Measurements from ENCODE around the gene PARVB. TPM values are rescaled to one million over a fixed set of nuclear protein-coding genes. Genes with fewer than 3 reads are reported as not detected.

PARVB gene
- total RNA-seq, 2 donors from 2014 or later: 4.5 to 11.4 TPM

DNA sequence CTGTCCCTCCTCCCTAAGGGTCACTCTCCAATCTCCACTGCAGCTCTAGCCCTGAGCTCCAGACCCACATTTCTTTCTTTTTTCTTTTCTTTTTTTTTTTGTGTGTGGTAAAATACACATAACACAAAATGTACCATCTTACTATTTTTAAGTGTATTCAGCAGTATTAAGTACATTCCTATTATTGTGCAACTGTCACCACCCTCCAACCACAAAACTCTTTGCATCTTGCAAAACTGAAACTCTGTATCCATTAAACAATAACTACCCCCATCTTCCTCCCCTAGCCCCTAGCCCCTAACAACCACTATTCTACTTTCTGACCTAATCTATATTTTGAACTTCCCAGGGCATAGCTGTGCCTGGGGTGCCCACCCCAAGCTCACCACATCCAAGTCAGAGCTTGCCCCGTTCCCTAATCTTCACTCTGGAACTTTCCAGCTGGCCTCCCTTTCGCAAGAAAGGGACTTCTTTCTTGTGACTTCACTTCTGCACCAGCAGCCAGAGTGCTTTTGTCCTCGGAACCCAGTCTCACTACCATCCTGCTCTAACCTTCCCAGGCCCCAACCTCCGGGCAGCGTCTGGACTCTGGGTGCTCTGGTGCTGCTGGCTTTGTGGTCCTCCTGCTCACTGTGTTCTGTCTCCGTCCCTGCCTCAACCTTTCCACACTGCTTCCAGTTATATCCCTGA is 187.3 kb downstream of the PARVB start:
- Histone ChIP-seq H3K9me3 (no peaks in the 10 kb centered on the region), H3K9ac (ENCODE audit: low read depth in 2 of 2, low read length in 2 of 2) (no peak overlapping the region), H3K27ac (no peak overlapping the region), H3K4me1 (no peaks in the 10 kb centered on the region), H3K36me3 (no peaks in the 10 kb centered on the region), H3K27me3 (no peaks in the 10 kb centered on the region), H3K4me3 (no peak overlapping the region)
- TF ChIP-seq, protein P1, sequence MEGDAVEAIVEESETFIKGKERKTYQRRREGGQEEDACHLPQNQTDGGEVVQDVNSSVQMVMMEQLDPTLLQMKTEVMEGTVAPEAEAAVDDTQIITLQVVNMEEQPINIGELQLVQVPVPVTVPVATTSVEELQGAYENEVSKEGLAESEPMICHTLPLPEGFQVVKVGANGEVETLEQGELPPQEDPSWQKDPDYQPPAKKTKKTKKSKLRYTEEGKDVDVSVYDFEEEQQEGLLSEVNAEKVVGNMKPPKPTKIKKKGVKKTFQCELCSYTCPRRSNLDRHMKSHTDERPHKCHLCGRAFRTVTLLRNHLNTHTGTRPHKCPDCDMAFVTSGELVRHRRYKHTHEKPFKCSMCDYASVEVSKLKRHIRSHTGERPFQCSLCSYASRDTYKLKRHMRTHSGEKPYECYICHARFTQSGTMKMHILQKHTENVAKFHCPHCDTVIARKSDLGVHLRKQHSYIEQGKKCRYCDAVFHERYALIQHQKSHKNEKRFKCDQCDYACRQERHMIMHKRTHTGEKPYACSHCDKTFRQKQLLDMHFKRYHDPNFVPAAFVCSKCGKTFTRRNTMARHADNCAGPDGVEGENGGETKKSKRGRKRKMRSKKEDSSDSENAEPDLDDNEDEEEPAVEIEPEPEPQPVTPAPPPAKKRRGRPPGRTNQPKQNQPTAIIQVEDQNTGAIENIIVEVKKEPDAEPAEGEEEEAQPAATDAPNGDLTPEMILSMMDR (IDR thresholded peaks at IDR 0.05): no peak
- intact Hi-C loops (cut with DNase I): no loop called here
- no peak for DNase-seq

DNA sequence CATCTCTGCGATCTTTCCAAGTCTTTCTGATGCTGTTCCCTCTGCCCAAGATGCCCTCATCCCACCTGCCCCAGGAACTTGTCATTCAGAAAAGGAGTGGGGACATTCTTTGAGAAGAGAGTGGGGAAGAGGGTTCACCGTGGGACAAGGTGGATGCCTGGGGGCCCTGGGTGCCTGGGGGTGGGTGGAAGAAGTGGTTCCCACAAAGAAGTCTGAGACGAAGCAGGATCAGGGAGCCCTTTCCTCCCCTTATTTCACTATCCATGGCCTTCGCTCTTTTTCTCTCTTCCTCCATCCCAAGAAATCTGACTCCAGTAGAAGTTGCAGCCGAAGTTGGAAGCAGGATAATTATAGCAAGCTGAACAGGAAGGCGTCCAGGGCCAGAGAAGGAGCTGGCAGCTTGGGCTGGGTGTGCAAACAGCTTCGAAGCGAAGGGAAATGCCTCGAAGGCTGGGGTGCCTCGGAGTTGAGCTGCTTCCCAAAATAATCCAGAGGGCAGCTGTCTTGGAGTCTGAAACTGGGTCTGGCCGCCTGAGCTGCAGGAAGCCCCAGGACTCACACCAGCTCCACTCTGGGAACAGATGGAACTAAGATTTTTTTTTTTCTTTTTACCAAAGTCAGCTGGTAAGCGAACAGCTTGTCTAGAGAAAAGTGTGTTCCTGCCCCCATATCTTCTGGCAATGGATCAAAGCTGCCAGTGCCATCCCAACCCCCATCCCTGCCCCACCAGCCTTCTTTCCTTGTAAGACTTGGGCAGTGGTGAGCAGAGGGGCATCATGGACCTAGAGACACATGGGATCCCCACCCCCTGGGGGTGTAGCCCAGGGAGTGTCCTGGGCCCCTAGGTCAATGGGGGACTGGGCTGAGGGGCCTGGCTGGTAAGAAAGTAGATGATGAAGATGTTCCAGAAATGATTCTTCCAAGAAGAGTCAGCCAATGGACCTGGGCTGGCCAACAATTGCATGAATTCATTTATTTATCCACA is 188.1 kb downstream of the PARVB start:
- no peak for DNase-seq
- Histone ChIP-seq H3K4me1 (no peaks in the 10 kb centered on the region), H3K27ac (no peak overlapping the region), H3K27me3 (no peaks in the 10 kb centered on the region), H3K36me3 (no peaks in the 10 kb centered on the region), H3K4me3 (no peak overlapping the region), H3K9ac (ENCODE audit: low read depth in 2 of 2, low read length in 2 of 2) (no peak overlapping the region), H3K9me3 (no peaks in the 10 kb centered on the region)
- intact Hi-C loops (cut with DNase I): no loop called here
- TF ChIP-seq, protein P1 (IDR thresholded peaks at IDR 0.05): no peak

DNA sequence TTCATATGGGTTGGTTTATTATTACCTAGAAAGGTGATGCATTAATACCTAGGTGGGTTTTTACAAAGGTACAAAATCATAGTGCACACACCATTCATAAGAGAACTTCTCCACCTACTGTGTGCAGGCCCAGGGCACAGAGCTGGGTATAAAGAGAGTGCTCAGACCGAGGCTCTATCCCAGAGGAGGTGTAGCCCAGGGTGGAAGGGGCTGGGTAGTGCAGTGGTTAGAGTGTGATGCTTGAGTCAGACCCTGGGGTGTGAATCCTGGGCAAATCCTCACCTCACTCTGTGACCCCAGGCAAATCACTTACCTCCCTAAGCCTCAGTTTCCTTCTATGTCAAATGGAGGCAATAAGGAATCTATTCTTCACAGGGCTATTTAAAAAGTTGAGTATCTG is 188.8 kb downstream of the PARVB start:
- no peak overlapping the region for H3K4me3 ChIP-seq
- H3K36me3 ChIP-seq: no peaks in the 10 kb centered on the region
- TF ChIP-seq, protein P1 (IDR thresholded peaks at IDR 0.05): no peak
- H3K27me3 ChIP-seq: no peaks in the 10 kb centered on the region
- intact Hi-C loops (cut with DNase I): no loop called here
- H3K4me1 ChIP-seq: no peaks in the 10 kb centered on the region
- H3K9ac ChIP-seq (ENCODE audit: low read depth in 2 of 2, low read length in 2 of 2): no peak overlapping the region
- no peak overlapping the region for H3K27ac ChIP-seq
- DNase-seq: no peak
- no peaks in the 10 kb centered on the region for H3K9me3 ChIP-seq

DNA sequence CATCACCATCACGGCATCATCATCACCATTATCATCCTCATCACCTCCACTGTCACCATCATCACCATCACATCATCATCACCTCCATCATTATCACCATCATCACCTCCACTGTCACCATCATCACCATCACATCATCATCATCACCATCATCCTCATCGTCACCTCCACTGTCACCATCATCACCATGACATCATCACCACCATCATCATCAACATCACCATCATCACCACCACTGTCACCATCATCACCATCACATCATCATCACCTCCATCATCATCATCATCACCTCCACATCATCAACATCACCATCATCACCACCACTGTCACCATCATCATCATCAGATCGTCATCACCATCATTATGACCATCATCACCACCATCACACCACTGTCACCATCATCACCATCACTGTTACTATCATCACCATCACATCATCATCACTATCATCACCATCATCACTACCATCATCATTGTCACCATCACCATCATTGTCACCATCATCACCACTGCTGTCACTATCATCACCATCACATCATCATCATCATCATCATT is 189.5 kb downstream of the PARVB start:
- Histone ChIP-seq H3K27ac (no peak overlapping the region), H3K4me1 (no peaks in the 10 kb centered on the region), H3K4me3 (no peak overlapping the region), H3K27me3 (no peaks in the 10 kb centered on the region), H3K9me3 (no peaks in the 10 kb centered on the region), H3K9ac (ENCODE audit: low read depth in 2 of 2, low read length in 2 of 2) (no peak overlapping the region), H3K36me3 (no peaks in the 10 kb centered on the region)
- TF ChIP-seq, protein P1 (IDR thresholded peaks at IDR 0.05): no peak
- no peak for DNase-seq
- intact Hi-C loops (cut with DNase I): no loop called here

DNA sequence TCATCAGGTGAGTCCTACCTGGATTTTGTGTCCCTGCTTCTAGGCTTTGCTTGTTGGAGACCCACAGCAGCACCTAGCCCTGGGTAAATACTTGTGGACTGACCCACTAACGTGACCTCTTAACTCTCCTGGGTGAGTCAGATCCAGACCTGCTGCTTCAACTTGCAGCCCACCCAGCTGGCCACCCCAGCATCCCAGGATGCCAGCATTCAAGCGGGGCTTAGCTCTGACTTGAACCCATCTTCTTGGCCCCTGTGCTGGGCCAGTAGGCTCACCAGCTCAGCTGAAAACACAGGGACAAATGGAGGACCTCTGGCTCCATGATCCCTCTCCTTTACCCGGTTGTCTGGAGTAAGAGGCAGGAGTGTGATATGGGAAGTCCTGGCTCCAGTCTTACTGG is 190.1 kb downstream of the PARVB start:
- Histone ChIP-seq H3K9me3 (no peaks in the 10 kb centered on the region), H3K4me3 (no peak overlapping the region), H3K4me1 (no peaks in the 10 kb centered on the region), H3K9ac (ENCODE audit: low read depth in 2 of 2, low read length in 2 of 2) (no peak overlapping the region), H3K27me3 (no peaks in the 10 kb centered on the region), H3K36me3 (no peaks in the 10 kb centered on the region), H3K27ac (no peak overlapping the region)
- TF ChIP-seq, protein P1 (IDR thresholded peaks at IDR 0.05): no peak
- no peak for DNase-seq
- intact Hi-C loops (cut with DNase I): no loop called here

All from colonic mucosa (tissue), 4 donors.